ENCODE results near the gene PGAP6. TPM values are rescaled to one million over a fixed set of nuclear protein-coding genes. Genes with fewer than 3 reads are reported as not detected.

The PGAP6 gene
- total and polyA plus RNA-seq, 2 of the 13 experiments (the other 11 are each of a cell fraction or from before 2014, with no cell fraction given), result 52.7 to 136 TPM

DNA sequence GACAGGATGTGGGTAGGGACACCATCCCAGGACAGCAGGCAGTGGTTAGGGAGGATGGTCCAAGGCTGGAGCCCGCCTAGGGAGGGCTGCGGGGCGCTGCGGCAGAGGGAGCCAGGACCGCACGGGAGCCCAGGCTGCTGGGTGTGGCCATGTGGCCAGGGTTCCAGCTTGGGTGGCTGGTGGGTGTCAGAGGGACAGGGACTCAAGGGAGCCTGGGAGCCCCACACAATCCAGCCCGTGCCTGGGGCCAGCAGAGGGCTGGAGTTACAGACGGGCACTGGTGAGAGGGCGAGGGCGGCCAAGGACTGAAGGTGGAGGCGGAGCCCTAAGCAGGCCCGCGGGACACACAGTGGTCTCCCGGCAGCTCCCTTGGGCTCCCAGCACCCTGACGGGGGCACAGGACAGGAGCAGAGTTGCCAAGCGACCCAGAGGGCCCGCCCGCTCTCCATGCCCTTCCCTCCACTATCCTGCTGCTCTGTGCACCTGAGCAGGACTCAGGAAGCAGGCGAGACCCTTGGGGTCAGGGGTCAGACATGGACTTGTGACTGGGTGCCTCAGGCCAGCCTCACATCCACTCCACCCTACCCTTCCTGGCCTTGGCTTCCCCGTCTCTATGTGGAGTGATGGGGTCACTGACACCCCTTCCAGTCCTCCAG, 18.5 kb downstream of the PGAP6 start (continued):
- TF ChIP-seq, protein P1, sequence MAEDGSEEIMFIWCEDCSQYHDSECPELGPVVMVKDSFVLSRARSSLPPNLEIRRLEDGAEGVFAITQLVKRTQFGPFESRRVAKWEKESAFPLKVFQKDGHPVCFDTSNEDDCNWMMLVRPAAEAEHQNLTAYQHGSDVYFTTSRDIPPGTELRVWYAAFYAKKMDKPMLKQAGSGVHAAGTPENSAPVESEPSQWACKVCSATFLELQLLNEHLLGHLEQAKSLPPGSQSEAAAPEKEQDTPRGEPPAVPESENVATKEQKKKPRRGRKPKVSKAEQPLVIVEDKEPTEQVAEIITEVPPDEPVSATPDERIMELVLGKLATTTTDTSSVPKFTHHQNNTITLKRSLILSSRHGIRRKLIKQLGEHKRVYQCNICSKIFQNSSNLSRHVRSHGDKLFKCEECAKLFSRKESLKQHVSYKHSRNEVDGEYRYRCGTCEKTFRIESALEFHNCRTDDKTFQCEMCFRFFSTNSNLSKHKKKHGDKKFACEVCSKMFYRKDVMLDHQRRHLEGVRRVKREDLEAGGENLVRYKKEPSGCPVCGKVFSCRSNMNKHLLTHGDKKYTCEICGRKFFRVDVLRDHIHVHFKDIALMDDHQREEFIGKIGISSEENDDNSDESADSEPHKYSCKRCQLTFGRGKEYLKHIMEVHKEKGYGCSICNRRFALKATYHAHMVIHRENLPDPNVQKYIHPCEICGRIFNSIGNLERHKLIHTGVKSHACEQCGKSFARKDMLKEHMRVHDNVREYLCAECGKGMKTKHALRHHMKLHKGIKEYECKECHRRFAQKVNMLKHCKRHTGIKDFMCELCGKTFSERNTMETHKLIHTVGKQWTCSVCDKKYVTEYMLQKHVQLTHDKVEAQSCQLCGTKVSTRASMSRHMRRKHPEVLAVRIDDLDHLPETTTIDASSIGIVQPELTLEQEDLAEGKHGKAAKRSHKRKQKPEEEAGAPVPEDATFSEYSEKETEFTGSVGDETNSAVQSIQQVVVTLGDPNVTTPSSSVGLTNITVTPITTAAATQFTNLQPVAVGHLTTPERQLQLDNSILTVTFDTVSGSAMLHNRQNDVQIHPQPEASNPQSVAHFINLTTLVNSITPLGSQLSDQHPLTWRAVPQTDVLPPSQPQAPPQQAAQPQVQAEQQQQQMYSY (CRISPR knock-in tag; IDR thresholded peaks at IDR 0.05), result no peak
- TF ChIP-seq CBX1 (IDR thresholded peaks at IDR 0.05; ENCODE audit: low read depth) (no peak), POGZ (CRISPR knock-in tag; IDR thresholded peaks at IDR 0.05) (no peak), MAFK (conservative IDR thresholded peaks at IDR 0.05 in 1 of 2, IDR thresholded peaks at IDR 0.05 in 1 of 2; ENCODE audit: low read length in 2 of 2) (no peak), ZNF160 (CRISPR knock-in tag; IDR thresholded peaks at IDR 0.05) (no peak), GMEB2 (CRISPR knock-in tag; IDR thresholded peaks at IDR 0.05; ENCODE audit: low read depth) (no peak), ZNF629 (CRISPR knock-in tag; conservative IDR thresholded peaks at IDR 0.05) (no peak), CREM (IDR thresholded peaks at IDR 0.05) (no peak), CREM (CRISPR knock-in tag; IDR thresholded peaks at IDR 0.05) (no peak), ZNF33B (CRISPR knock-in tag; IDR thresholded peaks at IDR 0.05) (no peak)
- TF ChIP-seq, protein P2, sequence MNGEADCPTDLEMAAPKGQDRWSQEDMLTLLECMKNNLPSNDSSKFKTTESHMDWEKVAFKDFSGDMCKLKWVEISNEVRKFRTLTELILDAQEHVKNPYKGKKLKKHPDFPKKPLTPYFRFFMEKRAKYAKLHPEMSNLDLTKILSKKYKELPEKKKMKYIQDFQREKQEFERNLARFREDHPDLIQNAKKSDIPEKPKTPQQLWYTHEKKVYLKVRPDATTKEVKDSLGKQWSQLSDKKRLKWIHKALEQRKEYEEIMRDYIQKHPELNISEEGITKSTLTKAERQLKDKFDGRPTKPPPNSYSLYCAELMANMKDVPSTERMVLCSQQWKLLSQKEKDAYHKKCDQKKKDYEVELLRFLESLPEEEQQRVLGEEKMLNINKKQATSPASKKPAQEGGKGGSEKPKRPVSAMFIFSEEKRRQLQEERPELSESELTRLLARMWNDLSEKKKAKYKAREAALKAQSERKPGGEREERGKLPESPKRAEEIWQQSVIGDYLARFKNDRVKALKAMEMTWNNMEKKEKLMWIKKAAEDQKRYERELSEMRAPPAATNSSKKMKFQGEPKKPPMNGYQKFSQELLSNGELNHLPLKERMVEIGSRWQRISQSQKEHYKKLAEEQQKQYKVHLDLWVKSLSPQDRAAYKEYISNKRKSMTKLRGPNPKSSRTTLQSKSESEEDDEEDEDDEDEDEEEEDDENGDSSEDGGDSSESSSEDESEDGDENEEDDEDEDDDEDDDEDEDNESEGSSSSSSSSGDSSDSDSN (CRISPR knock-in tag; IDR thresholded peaks at IDR 0.05), result peak; percentile 32; the same call in 1 of the 2 replicates
- TF ChIP-seq, protein P3, sequence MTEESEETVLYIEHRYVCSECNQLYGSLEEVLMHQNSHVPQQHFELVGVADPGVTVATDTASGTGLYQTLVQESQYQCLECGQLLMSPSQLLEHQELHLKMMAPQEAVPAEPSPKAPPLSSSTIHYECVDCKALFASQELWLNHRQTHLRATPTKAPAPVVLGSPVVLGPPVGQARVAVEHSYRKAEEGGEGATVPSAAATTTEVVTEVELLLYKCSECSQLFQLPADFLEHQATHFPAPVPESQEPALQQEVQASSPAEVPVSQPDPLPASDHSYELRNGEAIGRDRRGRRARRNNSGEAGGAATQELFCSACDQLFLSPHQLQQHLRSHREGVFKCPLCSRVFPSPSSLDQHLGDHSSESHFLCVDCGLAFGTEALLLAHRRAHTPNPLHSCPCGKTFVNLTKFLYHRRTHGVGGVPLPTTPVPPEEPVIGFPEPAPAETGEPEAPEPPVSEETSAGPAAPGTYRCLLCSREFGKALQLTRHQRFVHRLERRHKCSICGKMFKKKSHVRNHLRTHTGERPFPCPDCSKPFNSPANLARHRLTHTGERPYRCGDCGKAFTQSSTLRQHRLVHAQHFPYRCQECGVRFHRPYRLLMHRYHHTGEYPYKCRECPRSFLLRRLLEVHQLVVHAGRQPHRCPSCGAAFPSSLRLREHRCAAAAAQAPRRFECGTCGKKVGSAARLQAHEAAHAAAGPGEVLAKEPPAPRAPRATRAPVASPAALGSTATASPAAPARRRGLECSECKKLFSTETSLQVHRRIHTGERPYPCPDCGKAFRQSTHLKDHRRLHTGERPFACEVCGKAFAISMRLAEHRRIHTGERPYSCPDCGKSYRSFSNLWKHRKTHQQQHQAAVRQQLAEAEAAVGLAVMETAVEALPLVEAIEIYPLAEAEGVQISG (CRISPR knock-in tag; IDR thresholded peaks at IDR 0.05), result no peak
- TF ChIP-seq, protein P4, sequence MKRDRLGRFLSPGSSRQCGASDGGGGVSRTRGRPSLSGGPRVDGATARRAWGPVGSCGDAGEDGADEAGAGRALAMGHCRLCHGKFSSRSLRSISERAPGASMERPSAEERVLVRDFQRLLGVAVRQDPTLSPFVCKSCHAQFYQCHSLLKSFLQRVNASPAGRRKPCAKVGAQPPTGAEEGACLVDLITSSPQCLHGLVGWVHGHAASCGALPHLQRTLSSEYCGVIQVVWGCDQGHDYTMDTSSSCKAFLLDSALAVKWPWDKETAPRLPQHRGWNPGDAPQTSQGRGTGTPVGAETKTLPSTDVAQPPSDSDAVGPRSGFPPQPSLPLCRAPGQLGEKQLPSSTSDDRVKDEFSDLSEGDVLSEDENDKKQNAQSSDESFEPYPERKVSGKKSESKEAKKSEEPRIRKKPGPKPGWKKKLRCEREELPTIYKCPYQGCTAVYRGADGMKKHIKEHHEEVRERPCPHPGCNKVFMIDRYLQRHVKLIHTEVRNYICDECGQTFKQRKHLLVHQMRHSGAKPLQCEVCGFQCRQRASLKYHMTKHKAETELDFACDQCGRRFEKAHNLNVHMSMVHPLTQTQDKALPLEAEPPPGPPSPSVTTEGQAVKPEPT (CRISPR knock-in tag; IDR thresholded peaks at IDR 0.05; ENCODE audit: low read depth), result no peak
